ENCODE results near the gene ERF. TPM values are rescaled to one million over a fixed set of nuclear protein-coding genes. Genes with fewer than 3 reads are reported as not detected.

ERF gene
- total RNA-seq, 1 experiment from 2014 or later, result 79.1 TPM

DNA sequence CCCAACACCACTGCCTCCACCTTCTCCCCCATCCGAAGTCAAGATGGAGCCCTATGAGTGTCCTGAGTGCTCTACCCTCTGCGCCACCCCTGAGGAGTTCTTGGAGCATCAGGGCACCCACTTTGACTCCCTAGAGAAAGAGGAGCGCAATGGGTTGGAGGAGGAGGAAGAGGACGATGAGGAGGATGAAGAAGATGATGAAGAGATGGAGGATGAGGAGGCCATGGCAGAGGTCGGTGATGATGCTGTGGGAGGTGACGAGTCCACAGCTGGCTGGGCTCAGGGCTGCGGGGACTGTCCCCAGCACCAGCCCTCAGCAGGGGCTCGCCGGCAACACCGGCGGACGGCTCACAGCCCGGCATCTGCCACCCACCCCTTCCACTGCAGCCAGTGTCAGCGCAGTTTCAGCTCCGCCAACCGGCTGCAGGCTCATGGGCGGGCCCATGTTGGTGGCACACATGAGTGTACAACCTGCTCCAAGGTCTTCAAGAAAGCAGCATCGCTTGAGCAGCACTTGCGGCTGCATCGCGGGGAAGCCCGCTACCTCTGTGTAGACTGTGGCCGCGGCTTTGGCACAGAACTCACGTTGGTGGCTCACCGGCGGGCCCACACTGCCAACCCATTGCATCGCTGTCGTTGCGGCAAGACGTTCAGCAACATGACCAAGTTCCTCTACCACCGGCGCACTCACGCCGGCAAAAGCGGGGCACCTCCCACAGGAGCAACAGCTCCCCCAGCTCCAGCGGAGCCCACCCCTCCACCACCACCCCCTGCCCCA is 29.8 kb downstream of the ERF start:
- H3K27me3 ChIP-seq (ENCODE audit: insufficient read depth, low read depth), result no peaks in the 10 kb centered on the region
- ChIA-PET CTCF (no interaction called here), POLR2A (ENCODE audit: unreplicated experiment) (no interaction called here)

DNA sequence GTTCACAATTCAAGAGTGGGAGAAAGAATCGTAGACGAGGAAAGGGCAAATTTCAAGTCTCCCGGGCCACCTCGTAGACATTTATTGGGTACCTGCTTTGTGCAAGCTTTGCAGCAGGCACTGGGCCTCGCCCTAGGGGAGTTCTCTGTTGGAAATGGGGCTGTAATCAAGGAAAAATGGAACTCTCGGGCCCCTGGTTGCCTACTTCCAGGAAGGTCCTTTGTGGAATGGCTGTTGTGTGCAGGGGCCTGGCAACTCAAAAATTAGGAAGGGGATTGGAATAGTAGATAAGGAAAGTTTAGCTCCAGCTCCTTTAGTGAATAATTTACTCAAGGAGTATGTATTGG is 34.2 kb downstream of the ERF start:
- Histone ChIP-seq H3K4me3 (peak overlapping the region; percentile 84), H3K27ac (0 out of 2 replicates have a peak overlapping the region, but pooled peaks have one; percentile 1), H3K4me2 (peak overlapping the region; percentile 94), H4K20me1 (ENCODE audit: insufficient read depth) (peaks cover 7% of the 10 kb centered on the region), H3K9me3 (ENCODE audit: insufficient read depth, low read depth) (no peaks in the 10 kb centered on the region), H3K79me2 (ENCODE audit: low read depth) (peaks cover 64% of the 10 kb centered on the region), H3K36me3 (ENCODE audit: low read depth) (peaks cover 6% of the 10 kb centered on the region; the same call in 1 of the 2 replicates), H2AFZ (peak overlapping the region; percentile 83), H3K27me3 (ENCODE audit: insufficient read depth, low read depth) (no peaks in the 10 kb centered on the region), H3K4me1 (replicated peaks; ENCODE audit: insufficient read depth) (peaks cover 28% of the 10 kb centered on the region), H3K9me2 (ENCODE audit: insufficient read depth) (no peaks in the 10 kb centered on the region), H3F3A (ENCODE audit: insufficient read depth, low read depth) (peaks cover 4% of the 10 kb centered on the region; the same call in 1 of the 2 replicates)
- no peak for DNase-seq
- TF ChIP-seq, protein P1, sequence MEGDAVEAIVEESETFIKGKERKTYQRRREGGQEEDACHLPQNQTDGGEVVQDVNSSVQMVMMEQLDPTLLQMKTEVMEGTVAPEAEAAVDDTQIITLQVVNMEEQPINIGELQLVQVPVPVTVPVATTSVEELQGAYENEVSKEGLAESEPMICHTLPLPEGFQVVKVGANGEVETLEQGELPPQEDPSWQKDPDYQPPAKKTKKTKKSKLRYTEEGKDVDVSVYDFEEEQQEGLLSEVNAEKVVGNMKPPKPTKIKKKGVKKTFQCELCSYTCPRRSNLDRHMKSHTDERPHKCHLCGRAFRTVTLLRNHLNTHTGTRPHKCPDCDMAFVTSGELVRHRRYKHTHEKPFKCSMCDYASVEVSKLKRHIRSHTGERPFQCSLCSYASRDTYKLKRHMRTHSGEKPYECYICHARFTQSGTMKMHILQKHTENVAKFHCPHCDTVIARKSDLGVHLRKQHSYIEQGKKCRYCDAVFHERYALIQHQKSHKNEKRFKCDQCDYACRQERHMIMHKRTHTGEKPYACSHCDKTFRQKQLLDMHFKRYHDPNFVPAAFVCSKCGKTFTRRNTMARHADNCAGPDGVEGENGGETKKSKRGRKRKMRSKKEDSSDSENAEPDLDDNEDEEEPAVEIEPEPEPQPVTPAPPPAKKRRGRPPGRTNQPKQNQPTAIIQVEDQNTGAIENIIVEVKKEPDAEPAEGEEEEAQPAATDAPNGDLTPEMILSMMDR (conservative IDR thresholded peaks at IDR 0.05), result no peak
- TF ChIP-seq EZH2 (IDR thresholded peaks at IDR 0.05; ENCODE audit: low read depth), result no peak
- ChIA-PET POLR2A (ENCODE audit: unreplicated experiment) (no interaction called here), CTCF (interaction anchor here (0.6 kb wide), 1 partner anchor 124 kb away, joined by 3 read pairs; no protein-coding TSS in a partner anchor)
- intact Hi-C loops (cut with micrococcal nuclease; ENCODE audit: unreplicated experiment), result loop anchor here (1.0 to 5.0 kb wide), 2 partner anchors 22 to 88 kb away; partner anchors contain the start of genes GSK3A and POU2F2
- BruUV-seq (replicated peaks), result no TSS peak

More for the DNA sequence above, 29.8 kb downstream of the ERF start:
- H3K36me3 ChIP-seq (ENCODE audit: low read depth), result peaks cover 12% of the 10 kb centered on the region; the same call in 1 of the 2 replicates
- H3K9me3 ChIP-seq (ENCODE audit: insufficient read depth, low read depth), result no peaks in the 10 kb centered on the region
- H3K4me3 ChIP-seq, result no peak overlapping the region
- H3K27ac ChIP-seq, result no peak overlapping the region
- TF ChIP-seq, protein P1 (conservative IDR thresholded peaks at IDR 0.05), result no peak
- TF ChIP-seq EZH2 (IDR thresholded peaks at IDR 0.05; ENCODE audit: low read depth), result no peak
- BruUV-seq (replicated peaks), result no TSS peak
- H3K9me2 ChIP-seq (ENCODE audit: insufficient read depth), result no peaks in the 10 kb centered on the region
- H2AFZ ChIP-seq, result no peak overlapping the region
- H3K79me2 ChIP-seq (ENCODE audit: low read depth), result peaks cover 30% of the 10 kb centered on the region
- H4K20me1 ChIP-seq (ENCODE audit: insufficient read depth), result peaks cover 8% of the 10 kb centered on the region; the same call in 1 of the 2 replicates
- H3K4me2 ChIP-seq, result no peak overlapping the region
- H3F3A ChIP-seq (ENCODE audit: insufficient read depth, low read depth), result peaks cover 7% of the 10 kb centered on the region; the same call in 1 of the 2 replicates
- DNase-seq, result no peak
- H3K4me1 ChIP-seq (replicated peaks; ENCODE audit: insufficient read depth), result peaks cover 7% of the 10 kb centered on the region
- intact Hi-C loops (cut with micrococcal nuclease; ENCODE audit: unreplicated experiment), result loop anchor here (5.0 kb wide), 1 partner anchor 93 kb away; the partner anchor contains the start of gene POU2F2

DNA sequence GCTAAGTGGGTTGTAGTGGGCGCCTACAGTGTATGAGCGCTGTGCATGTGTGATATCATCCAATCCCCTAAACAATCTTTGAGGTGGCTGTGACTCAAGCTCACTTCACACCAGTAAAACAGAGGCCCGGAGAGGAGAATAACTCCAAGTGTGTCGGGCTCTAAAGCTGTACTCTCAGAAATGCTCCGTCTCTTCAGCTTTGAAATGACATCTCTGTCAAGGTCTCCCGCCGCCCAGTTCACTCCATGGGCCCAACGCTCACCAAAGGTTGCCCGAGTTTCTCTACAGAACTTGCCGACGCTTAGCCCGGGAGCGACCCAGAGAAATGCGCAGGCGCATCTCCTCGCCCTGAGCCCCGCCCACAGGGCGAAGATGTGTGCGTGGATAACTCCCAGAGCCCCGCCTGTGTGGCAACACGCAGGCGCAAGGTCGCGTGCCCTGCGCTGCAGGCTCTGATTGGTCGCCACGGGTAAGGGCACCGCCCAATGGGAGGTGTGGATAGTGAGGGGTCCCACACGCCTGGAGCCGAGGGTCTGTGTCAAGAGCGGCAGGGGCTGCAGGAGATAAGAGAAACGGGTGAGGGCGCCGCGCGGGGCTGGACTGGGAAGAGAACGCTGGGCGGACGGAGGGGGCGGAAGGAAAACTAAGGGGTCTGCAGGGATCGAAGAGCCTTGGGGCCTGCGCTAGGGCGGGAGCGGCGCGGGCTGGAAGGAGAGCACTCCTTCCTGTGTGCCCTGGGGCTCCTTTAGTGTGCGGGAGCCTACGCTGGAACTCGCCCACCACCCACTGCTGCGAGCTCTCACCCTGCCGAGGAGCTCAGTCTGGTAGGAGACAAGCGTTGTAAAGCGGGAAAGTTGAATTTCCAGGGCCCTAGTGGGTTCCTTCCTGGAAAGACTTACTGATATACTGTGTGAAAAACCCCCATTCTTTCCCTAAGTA is 34.8 kb downstream of the ERF start, which contains the start of gene ZNF526:
ZNF526 (plus strand) TSS at position 501 of the 939 bp plus-strand sequence. CDS start 4,092 bp downstream, outside the sequence.
- intact Hi-C loops (cut with micrococcal nuclease; ENCODE audit: unreplicated experiment), result loop anchor here (1.0 to 5.0 kb wide), 4 partner anchors 22 to 88 kb away; partner anchors contain the start of genes GSK3A and POU2F2
- BruUV-seq (replicated peaks), result TSS peak; percentile 66
- peaks cover 13% of the 10 kb centered on the region for H4K20me1 ChIP-seq (ENCODE audit: insufficient read depth)
- no peaks in the 10 kb centered on the region for H3K27me3 ChIP-seq (ENCODE audit: insufficient read depth, low read depth)
- H3K9me3 ChIP-seq (ENCODE audit: insufficient read depth, low read depth), result no peaks in the 10 kb centered on the region
- H3K79me2 ChIP-seq (ENCODE audit: low read depth), result peaks cover 71% of the 10 kb centered on the region
- peak within 1 kb of the TSS; percentile 27 for H3K27ac ChIP-seq
- POLR2A ChIA-PET (ENCODE audit: unreplicated experiment), result interaction anchor here (0.7 kb wide), 2 partner anchors 23 to 82 kb away, joined by 4 to 5 read pairs; partner anchors contain the start of gene PAFAH1B3
- CTCF ChIA-PET, result interaction anchor here (0.6 kb wide), 1 partner anchor 125 kb away, joined by 3 read pairs; no protein-coding TSS in a partner anchor
- peak within 1 kb of the TSS; percentile 83 for H2AFZ ChIP-seq
- peak within 1 kb of the TSS; percentile 94 for H3K4me2 ChIP-seq
- H3K4me1 ChIP-seq (replicated peaks; ENCODE audit: insufficient read depth), result peaks cover 35% of the 10 kb centered on the region
- H3K9me2 ChIP-seq (ENCODE audit: insufficient read depth), result no peaks in the 10 kb centered on the region
- H3F3A ChIP-seq (ENCODE audit: insufficient read depth, low read depth), result peaks cover 4% of the 10 kb centered on the region; the same call in 1 of the 2 replicates
- peak; percentile 92 to 97 for DNase-seq
- H3K4me3 ChIP-seq, result peak within 1 kb of the TSS; percentile 84
- H3K36me3 ChIP-seq (ENCODE audit: low read depth), result peaks cover 6% of the 10 kb centered on the region; the same call in 1 of the 2 replicates
- no peak for TF ChIP-seq EZH2 (IDR thresholded peaks at IDR 0.05; ENCODE audit: low read depth)
- TF ChIP-seq, protein P1 (conservative IDR thresholded peaks at IDR 0.05), result no peak

Measured in PC-9 (cell line).